Stimulated activated CD4-positive, alpha-beta T cell treated with anti-CD3 and anti-CD28 coated beads, Interleukin-1b, Interleukin-23, amount 100 ng/mL, for 4 hours (primary cell): ENCODE results near the gene STEAP3.

Experiments used
- DNase-seq, 2 donors: peaks; one replicate each; pipeline ENCODE4 v3.0.0-alpha.2; 2020; ENCODE audit warnings: low read depth in 2 of 2

The STEAP3 gene

GRCh38 chr2:119248311-119248710 is 24.7 kb downstream of the STEAP3 start:
- no peak for DNase-seq

DNA sequence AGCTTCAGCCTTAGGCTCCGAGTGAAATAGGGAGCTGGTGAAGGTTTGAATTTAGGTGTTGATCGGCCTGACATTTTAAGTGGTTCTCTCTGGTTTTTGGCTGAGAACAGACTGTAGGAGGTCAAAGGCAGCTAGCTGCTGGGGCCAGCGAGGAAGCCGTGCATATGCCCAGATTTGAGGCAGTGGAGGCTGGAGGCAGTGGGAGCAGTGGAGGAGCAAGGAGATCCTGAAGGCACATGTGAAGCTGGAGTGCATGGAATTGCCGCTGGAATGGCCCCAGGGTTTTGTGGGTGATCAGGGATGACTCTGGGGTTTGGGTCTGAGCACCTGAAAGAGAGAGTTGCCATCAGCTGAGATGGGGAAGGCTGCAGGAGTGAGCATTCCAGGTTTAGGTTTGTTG is 25.1 kb downstream of the STEAP3 start:
- DNase-seq: no peak

- DNase-seq: no peak
Observed at GRCh38 chr2:119249311-119249710, 25.7 kb downstream of the STEAP3 start.

DNA sequence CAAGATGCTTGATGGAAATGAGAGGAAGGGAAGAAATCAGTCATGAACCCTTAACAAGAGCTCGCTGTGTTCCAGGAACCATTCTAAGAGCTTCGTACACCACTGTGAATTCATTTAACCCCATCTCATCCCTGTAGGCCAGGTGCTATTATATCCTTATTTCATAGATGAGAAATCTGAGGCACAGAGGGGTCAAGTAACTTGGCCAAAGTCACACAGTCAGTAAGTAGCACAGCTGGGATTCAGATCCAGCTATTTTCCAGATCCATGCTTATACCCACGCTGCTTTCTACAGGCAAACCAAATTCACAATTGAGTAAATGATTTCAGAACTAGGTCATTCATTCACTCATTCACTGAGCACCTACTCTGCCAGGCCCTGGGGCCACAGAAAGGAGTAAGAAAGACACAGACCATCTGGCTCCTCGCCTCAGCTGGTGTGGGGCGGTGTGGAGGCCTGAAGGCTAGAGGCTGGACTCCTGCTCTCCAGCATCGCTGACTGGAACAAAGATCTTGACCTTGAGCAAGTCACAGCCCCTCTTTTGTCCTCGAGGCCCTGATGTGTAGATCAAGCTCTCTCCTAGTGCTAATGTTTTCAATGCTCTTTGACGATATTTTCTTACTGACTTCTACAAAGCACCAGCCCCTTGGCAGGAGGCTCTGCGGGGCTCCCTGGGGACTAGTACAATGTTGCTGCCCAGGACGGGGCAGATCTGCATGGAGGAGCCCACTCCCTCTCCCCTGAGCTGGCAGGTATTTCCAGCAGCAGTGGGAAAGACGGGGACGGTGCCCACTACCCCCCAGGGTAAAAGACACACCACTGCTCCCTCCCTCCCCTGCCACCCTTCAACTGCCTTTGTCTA is 26.5 kb downstream of the STEAP3 start:
- DNase-seq: no peak

DNA sequence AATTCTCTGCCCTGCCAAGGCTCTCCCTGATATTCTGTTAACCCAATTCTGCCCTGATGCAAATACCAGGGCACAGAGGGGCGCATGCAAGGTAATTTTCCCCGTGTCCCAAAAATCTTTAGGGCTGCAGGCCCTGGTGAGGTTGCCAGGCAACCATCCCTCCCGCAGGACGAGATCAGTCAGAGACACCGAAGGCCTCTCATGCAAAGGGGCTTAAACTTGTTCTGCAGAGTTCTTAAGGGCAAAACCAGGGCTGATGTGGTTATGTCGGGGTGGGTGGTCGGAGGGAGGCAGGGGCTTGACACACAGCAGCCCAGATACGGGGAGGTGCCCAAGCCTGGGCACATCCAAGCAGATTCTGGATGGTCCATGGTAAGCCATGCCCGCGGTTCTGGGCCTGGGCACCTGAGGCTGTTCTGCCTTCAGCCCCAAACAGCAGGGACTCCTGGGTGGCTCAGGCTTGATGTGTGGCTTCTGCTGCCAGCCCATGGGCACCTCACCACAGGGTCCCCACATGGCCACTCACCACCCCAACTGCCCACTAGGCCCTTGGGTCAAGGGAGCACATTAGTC is 27.2 kb downstream of the STEAP3 start:
- DNase-seq: no peak

GRCh38 chr2:119251652-119252051 is 28.0 kb downstream of the STEAP3 start:
- DNase-seq: no peak

- no peak for DNase-seq
Observed at GRCh38 chr2:119252186-119253113, 28.8 kb downstream of the STEAP3 start.

- no peak for DNase-seq
Observed at GRCh38 chr2:119253114-119253702, 29.6 kb downstream of the STEAP3 start.

DNA sequence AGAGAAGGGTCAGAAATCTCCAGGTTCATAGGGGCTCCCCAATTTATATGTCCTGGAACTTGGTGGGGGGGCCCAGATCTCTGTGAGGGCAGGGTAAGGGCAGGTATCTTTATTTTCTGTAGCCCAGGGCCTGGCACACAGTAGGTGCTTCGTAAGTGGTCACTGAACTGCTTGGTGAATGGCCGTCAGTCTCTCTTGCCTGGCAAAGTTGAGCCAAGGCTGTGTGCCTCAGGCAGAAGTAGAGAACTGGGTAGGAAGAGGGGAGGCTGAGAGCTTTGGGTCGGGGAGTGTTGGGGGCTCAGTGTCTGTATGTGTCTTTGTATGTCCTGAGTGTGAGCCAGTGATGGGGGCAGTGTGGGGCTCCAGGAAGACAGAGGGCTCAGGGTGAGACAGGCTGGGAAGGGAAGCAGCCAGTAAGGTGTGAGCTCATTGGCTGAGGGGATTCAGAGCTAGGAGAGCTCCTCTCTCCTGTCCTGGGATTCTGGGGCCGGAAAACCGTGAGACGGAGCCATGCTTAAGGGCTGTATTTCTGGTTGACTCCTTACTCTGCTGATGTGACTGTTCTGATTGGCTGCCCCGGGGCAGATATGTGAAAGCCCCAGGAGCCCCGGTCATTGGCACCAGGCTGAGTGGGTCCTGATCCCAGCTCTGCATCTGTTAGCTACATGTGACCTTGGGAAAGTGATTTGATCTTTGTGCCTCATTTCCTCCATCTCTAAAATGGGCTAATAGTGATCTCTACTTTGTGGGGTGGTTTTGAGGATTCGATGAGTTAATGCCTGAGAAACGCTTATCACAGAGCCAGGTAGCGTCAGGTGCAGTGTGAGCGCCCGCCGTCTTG is 30.3 kb downstream of the STEAP3 start:
- no peak for DNase-seq

- no peak for DNase-seq
Observed at GRCh38 chr2:119254601-119255080, 31.0 kb downstream of the STEAP3 start.

- DNase-seq: no peak
Observed at GRCh38 chr2:119255760-119256581, 32.3 kb downstream of the STEAP3 start.

GRCh38 chr2:119256582-119256921 is 32.9 kb downstream of the STEAP3 start:
- no peak for DNase-seq

- DNase-seq: no peak
Observed at GRCh38 chr2:119257198-119257597, 33.6 kb downstream of the STEAP3 start.

- DNase-seq: no peak
Observed at GRCh38 chr2:119259296-119259860, 35.7 kb downstream of the STEAP3 start.

DNA sequence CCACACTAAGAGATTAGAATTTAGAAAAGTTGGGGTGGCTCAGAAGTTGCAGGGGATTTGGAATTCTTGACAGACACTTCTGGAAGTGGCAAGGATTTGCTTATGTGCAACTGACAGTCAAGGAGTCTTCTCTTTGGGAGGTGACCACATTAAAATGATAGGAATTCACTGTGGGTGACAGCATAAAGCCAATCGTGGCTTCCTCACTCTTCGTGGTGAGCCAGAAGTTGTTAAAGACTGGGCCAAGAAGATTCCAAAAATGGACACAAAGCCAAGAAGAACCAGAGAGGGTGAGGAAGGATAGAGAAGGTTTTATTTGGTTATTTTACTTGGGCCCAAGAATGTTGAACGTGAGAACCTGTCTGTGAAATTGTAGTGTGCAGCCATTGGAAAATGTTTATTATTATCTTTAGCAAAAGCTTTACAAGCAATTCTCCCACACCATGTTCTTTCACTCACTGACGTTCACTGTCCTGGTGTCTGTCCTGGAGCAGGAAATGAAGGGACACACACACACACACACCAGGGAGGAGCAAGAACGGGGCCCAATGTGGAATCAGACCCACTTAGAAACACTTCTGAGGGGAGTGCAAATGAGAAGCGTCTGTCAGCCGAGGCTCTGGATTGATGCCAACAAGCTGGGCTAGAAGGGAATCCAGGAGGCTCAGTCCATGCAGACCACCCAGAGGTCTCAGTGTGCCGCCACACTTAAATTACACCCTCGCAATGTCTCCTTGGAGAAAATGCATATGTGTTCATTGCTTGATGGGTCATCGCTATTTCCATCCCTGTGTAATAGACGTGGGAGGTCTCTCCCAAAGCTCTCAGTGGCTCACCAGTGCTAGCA is 37.2 kb downstream of the STEAP3 start:
- no peak for DNase-seq

DNA sequence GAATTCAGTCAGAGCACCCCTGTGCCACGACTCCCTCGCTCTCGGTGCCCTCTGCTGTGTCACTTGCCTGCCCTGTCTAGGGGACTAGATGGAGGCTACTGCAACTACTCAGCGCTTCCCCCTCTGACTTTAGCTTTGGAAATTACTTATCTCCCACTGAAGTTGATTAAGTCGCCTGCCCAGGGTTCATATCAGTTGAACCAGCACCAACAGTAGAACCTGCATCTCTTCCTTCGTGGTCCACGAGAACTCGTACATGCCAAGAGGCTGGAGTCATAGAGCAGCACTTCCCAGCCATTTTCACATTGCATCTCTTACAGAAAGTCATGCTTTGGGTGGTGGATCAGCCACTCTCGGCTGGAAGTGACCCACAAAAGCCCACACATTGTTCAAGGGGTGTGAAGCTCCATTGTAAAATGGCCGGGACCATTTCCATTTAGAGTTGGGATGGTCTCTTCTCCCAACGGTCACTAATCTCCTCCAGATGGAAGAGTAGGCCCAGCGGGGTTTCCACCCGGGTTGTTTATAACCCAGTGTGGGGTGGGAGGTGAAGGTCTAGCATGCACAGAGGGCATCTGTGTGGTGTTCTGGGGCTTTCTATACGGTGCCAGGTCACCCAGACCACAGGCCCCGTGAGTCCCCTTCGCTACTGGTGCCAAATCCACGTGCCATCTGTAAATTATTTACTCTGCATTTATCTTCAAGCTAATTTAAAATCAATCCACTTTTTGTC is 38.0 kb downstream of the STEAP3 start:
- DNase-seq: no peak

DNA sequence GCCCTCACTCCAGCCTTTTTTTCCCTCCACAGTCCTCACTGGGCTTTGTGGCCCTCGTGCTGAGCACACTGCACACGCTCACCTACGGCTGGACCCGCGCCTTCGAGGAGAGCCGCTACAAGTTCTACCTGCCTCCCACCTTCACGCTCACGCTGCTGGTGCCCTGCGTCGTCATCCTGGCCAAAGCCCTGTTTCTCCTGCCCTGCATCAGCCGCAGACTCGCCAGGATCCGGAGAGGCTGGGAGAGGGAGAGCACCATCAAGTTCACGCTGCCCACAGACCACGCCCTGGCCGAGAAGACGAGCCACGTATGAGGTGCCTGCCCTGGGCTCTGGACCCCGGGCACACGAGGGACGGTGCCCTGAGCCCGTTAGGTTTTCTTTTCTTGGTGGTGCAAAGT is 39.4 kb downstream of the STEAP3 start:
- DNase-seq: no peak

DNA sequence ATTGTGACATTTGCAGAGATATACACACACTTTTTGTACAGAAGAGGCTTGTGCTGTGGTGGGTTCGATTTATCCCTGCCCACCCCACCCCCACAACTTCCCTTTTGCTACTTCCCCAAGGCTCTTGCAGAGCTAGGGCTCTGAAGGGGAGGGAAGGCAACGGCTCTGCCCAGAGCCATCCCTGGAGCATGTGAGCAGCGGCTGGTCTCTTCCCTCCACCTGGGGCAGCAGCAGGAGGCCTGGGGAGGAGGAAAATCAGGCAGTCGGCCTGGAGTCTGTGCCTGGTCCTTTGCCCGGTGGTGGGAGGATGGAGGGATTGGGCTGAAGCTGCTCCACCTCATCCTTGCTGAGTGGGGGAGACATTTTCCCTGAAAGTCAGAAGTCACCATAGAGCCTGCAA is 40.0 kb downstream of the STEAP3 start:
- DNase-seq: no peak
